Naive thymus-derived CD8-positive, alpha-beta T cell (primary cell): ENCODE data around the gene WNT9A. TPM values are rescaled to one million over a fixed set of nuclear protein-coding genes. Genes with fewer than 3 reads are reported as not detected.
"Not testable (repeated sequence)": the region's sequence is repeated elsewhere in the genome, so short reads cannot be mapped to it uniquely, and the experiment has no call there.

ENCODE experiments used
- ATAC-seq, 2 donors: fragments of 150-1000 bp; cut with Tn5 transposase in 1 of 2; sonication (Bioruptor Pico), chemical (Tn5 transposase) in 1 of 2; 1 replicate in 1 of 2; 2 replicates in 1 of 2; pipeline ENCODE4 v1.10.0; 2021; ENCODE audit warnings: mild to moderate bottlenecking in 2 of 2, moderate library complexity in 2 of 2
- POLR2A ChIA-PET: fragments of 350-600 bp; sonication (Branson Sonifier 250); formaldehyde crosslinking; loops from one replicate; lab custom pipeline; 2021; ENCODE audit warnings: antibody characterized with exemption; lab: Charles Lee
- DNase-seq, 10 donors: peaks; one replicate each; pipeline versions ENCODE4 v3.0.0 to v3.0.0-alpha.2; 2020 to 2022
- H3K27ac Mint-ChIP-seq, 10 donors: one replicate each; pipeline ENCODE4 v1.8.0; 2020 to 2022; ENCODE audit warnings: mild to moderate bottlenecking in 10 of 10, mixed read lengths in 10 of 10, moderate library complexity in 4 of 10, inconsistent platforms in 1 of 10
- H3K27me3 Mint-ChIP-seq, 5 donors: one replicate each; pipeline ENCODE4 v1.8.0; 2021 to 2022; ENCODE audit warnings: mixed read lengths in 5 of 5
- H3K36me3 Mint-ChIP-seq, 3 donors: one replicate each; pipeline ENCODE4 v1.8.0; 2020 to 2022; ENCODE audit warnings: mixed read lengths in 3 of 3, mild to moderate bottlenecking in 2 of 3, inconsistent platforms in 1 of 3
- H3K4me1 Mint-ChIP-seq, 4 donors: one replicate each; pipeline ENCODE4 v1.8.0; 2021 to 2022; ENCODE audit warnings: mixed read lengths in 4 of 4
- H3K4me3 Mint-ChIP-seq, 10 donors: one replicate each; pipeline ENCODE4 v1.8.0; 2020 to 2022; ENCODE audit warnings: mild to moderate bottlenecking in 10 of 10, mixed read lengths in 10 of 10, moderate library complexity in 6 of 10, inconsistent platforms in 1 of 10
- H3K9me3 Mint-ChIP-seq, 9 donors: one replicate each; pipeline ENCODE4 v1.8.0; 2020 to 2022; ENCODE audit warnings: mixed read lengths in 9 of 9, mild to moderate bottlenecking in 3 of 9, inconsistent platforms in 1 of 9, moderate library complexity in 1 of 9
- polyA plus RNA-seq, 3 donors: library from polyadenylated mRNA; unstranded; fragments of 300-500 nt; fragmentation: Illumina TruSeq; gene quantifications; one replicate each; pipeline ENCODE4 v1.2.3, GENCODE V29; 2021
- total RNA-seq, 8 experiments: library from RNA in 2 of 8; stranded (reverse) in 2 of 8; gene quantifications; one replicate each; pipeline ENCODE4 v1.2.3 and lab custom pipeline; 2021 to 2026

Gene WNT9A
- total RNA-seq, result not detected
- not detected for polyA plus RNA-seq
- total RNA-seq (lab: John Stamatoyannopoulos, UW), result 0 to 0.50 (median 0.13) reads per million in 6 experiments

- H3K27me3 Mint-ChIP-seq, result peaks cover 9 to 31% (median 14%) of the 10 kb centered on the region in 5 donors
- no peak within 1 kb of the TSS for H3K27ac Mint-ChIP-seq
- no peaks in the 10 kb centered on the region for H3K9me3 Mint-ChIP-seq
- peaks cover 3 to 14% (median 13%) of the 10 kb centered on the region in 4 donors for H3K4me1 Mint-ChIP-seq
- ATAC-seq (peak; percentile 37 to 60), DNase-seq (peak in 2 of 10 donors; percentile 11 to 17)
- no peaks in the 10 kb centered on the region for H3K36me3 Mint-ChIP-seq
- POLR2A ChIA-PET, result interaction anchor here (0.7 to 4.2 kb wide), 4 partner anchors 127 to 187 kb away, joined by 3 to 19 read pairs (median 4); no protein-coding TSS in a partner anchor
- H3K4me3 Mint-ChIP-seq, result peak within 1 kb of the TSS; percentile 61 to 86 (median 76)
These were observed at the start of gene WNT9A for GRCh38 chr1:227947676-227948492. WNT9A (minus strand) TSS chr1:227947932; CDS start chr1:227947887, 45 bp downstream.

GRCh38 chr1:227996187-227996950, 48.6 kb upstream of the WNT9A start:
- Mint-ChIP-seq H3K27ac (no peak overlapping the region), H3K9me3 (peaks cover 11 to 39% (median 28%) of the 10 kb centered on the region in 9 donors), H3K4me1 (no peaks in the 10 kb centered on the region), H3K27me3 (peaks cover 4 to 40% (median 20%) of the 10 kb centered on the region in 5 donors), H3K4me3 (no peak overlapping the region), H3K36me3 (peaks cover 0 to 28% (median 7%) of the 10 kb centered on the region in 3 donors)
- ATAC-seq (no peak), DNase-seq (peak in 1 of 10 donors; percentile 2)
- POLR2A ChIA-PET, result no interaction called here

- H3K9me3 Mint-ChIP-seq, result peaks cover 11 to 47% (median 28%) of the 10 kb centered on the region in 9 donors
- H3K4me3 Mint-ChIP-seq, result no peak overlapping the region
- no peaks in the 10 kb centered on the region for H3K4me1 Mint-ChIP-seq
- no peak overlapping the region for H3K27ac Mint-ChIP-seq
- DNase-seq (peak in 1 of 10 donors; percentile 10), ATAC-seq (no peak)
- H3K36me3 Mint-ChIP-seq, result peaks cover 0 to 28% (median 7%) of the 10 kb centered on the region in 3 donors
- POLR2A ChIA-PET, result no interaction called here
- peaks cover 8 to 36% (median 9%) of the 10 kb centered on the region in 5 donors for H3K27me3 Mint-ChIP-seq
These were observed 47.0 kb upstream of the WNT9A start for GRCh38 chr1:227994632-227995300.

GRCh38 chr1:227987181-227987580, 39.4 kb upstream of the WNT9A start:
- Mint-ChIP-seq H3K27ac (peak overlapping the region in 1 of 10 donors; percentile 61), H3K4me1 (no peaks in the 10 kb centered on the region), H3K27me3 (peaks cover 10 to 45% (median 21%) of the 10 kb centered on the region in 5 donors), H3K4me3 (no peak overlapping the region), H3K9me3 (peaks cover 2 to 26% (median 10%) of the 10 kb centered on the region in 9 donors), H3K36me3 (peaks cover 0 to 10% (median 8%) of the 10 kb centered on the region in 3 donors)
- POLR2A ChIA-PET, result no interaction called here
- no peak for ATAC-seq
- DNase-seq, result no peak

GRCh38 chr1:227975583-227976283, 28.0 kb upstream of the WNT9A start:
- H3K27ac Mint-ChIP-seq, H3K4me3 Mint-ChIP-seq, H3K36me3 Mint-ChIP-seq, H3K27me3 Mint-ChIP-seq, H3K9me3 Mint-ChIP-seq, POLR2A ChIA-PET, DNase-seq, H3K4me1 Mint-ChIP-seq, ATAC-seq: not testable (repeated sequence)

- H3K36me3 Mint-ChIP-seq, H3K4me3 Mint-ChIP-seq, POLR2A ChIA-PET, H3K27me3 Mint-ChIP-seq, H3K9me3 Mint-ChIP-seq, DNase-seq, H3K4me1 Mint-ChIP-seq, H3K27ac Mint-ChIP-seq, ATAC-seq: not testable (repeated sequence)
These were observed 26.1 kb upstream of the WNT9A start for GRCh38 chr1:227973724-227974288.

- ATAC-seq, H3K9me3 Mint-ChIP-seq, H3K27me3 Mint-ChIP-seq, POLR2A ChIA-PET, H3K4me3 Mint-ChIP-seq, H3K4me1 Mint-ChIP-seq, H3K36me3 Mint-ChIP-seq, DNase-seq, H3K27ac Mint-ChIP-seq: not testable (repeated sequence)
These were observed 25.2 kb upstream of the WNT9A start for GRCh38 chr1:227972843-227973374.

GRCh38 chr1:227972283-227972679, 24.5 kb upstream of the WNT9A start:
- POLR2A ChIA-PET, ATAC-seq, H3K9me3 Mint-ChIP-seq, H3K36me3 Mint-ChIP-seq, DNase-seq, H3K27me3 Mint-ChIP-seq, H3K27ac Mint-ChIP-seq, H3K4me3 Mint-ChIP-seq, H3K4me1 Mint-ChIP-seq: not testable (repeated sequence)

- POLR2A ChIA-PET, H3K27ac Mint-ChIP-seq, H3K27me3 Mint-ChIP-seq, ATAC-seq, H3K4me1 Mint-ChIP-seq, H3K4me3 Mint-ChIP-seq, DNase-seq, H3K36me3 Mint-ChIP-seq, H3K9me3 Mint-ChIP-seq: not testable (repeated sequence)
These were observed 24.0 kb upstream of the WNT9A start for GRCh38 chr1:227971643-227972282.

- not testable (repeated sequence) for H3K36me3 Mint-ChIP-seq, ATAC-seq, H3K27ac Mint-ChIP-seq
These were observed 23.5 kb upstream of the WNT9A start for GRCh38 chr1:227971216-227971615.

More at GRCh38 chr1:227971216-227971615, 23.5 kb upstream of the WNT9A start:
- POLR2A ChIA-PET, DNase-seq, H3K27me3 Mint-ChIP-seq, H3K4me1 Mint-ChIP-seq, H3K4me3 Mint-ChIP-seq, H3K9me3 Mint-ChIP-seq: not testable (repeated sequence)
